ENCODE data around the gene CORIN. TPM values are rescaled to one million over a fixed set of nuclear protein-coding genes. Genes with fewer than 3 reads are reported as not detected.

The CORIN gene
- total and polyA plus RNA-seq, 11 donors: 5.6 to 130 (median 40.1) TPM

- Histone ChIP-seq H3K4me1 (peaks cover 0 to 6% (median 0%) of the 10 kb centered on the region in 12 donors), H3K9me3 (peaks cover 0 to 5% (median 0%) of the 10 kb centered on the region in 12 donors), H3K4me3 (no peak overlapping the region), H3K36me3 (no peaks in the 10 kb centered on the region), H3K27ac (peak overlapping the region in 1 of 12 donors; percentile 7), H3K27me3 (no peaks in the 10 kb centered on the region)
- intact Hi-C loops (cut with DNase I): no loop called here
- no peak for TF ChIP-seq POLR2A (IDR thresholded peaks at IDR 0.05)
- TF ChIP-seq CTCF (IDR thresholded peaks at IDR 0.05): no peak
- DNase-seq (no peak), ATAC-seq (peak in 2 of 4 donors; percentile 16 to 22)
- WGBS, 4 donors: 52 to 78% (median 70%) methylated on average over 2 to 3 of the region's 3 CpGs
Observed at GRCh38 chr4:47801481-47802002, 36.3 kb downstream of the CORIN start.

GRCh38 chr4:47798165-47798564, 39.7 kb downstream of the CORIN start:
- no peak for ATAC-seq
- Histone ChIP-seq H3K27me3 (no peaks in the 10 kb centered on the region), H3K9me3 (peaks cover 0 to 3% (median 0%) of the 10 kb centered on the region in 12 donors), H3K4me3 (no peak overlapping the region), H3K27ac (no peak overlapping the region), H3K36me3 (no peaks in the 10 kb centered on the region), H3K4me1 (peaks cover 0 to 6% (median 0%) of the 10 kb centered on the region in 12 donors)
- WGBS, 4 donors: 35 to 38% (median 37%) methylated on average over 3 of the region's 3 CpGs
- no peak for DNase-seq
- TF ChIP-seq CTCF (IDR thresholded peaks at IDR 0.05) (no peak), POLR2A (IDR thresholded peaks at IDR 0.05) (no peak)
- intact Hi-C loops (cut with DNase I): no loop called here

- no peak for TF ChIP-seq CTCF (IDR thresholded peaks at IDR 0.05)
- no peak for TF ChIP-seq POLR2A (IDR thresholded peaks at IDR 0.05)
- Histone ChIP-seq H3K4me3 (no peak overlapping the region), H3K4me1 (peaks cover 0 to 11% (median 0%) of the 10 kb centered on the region in 12 donors), H3K27ac (no peak overlapping the region), H3K36me3 (no peaks in the 10 kb centered on the region), H3K27me3 (no peaks in the 10 kb centered on the region), H3K9me3 (no peaks in the 10 kb centered on the region)
- ATAC-seq: no peak
- DNase-seq: no peak
- WGBS, 4 donors: 61 to 71% (median 64%) methylated on average over 2 of the region's 2 CpGs
- intact Hi-C loops (cut with DNase I): no loop called here
Observed at GRCh38 chr4:47791965-47792364, 45.9 kb downstream of the CORIN start.

- Histone ChIP-seq H3K27ac (no peak overlapping the region), H3K9me3 (no peaks in the 10 kb centered on the region), H3K36me3 (no peaks in the 10 kb centered on the region), H3K4me1 (peaks cover 0 to 11% (median 0%) of the 10 kb centered on the region in 12 donors), H3K27me3 (no peaks in the 10 kb centered on the region), H3K4me3 (no peak overlapping the region)
- TF ChIP-seq CTCF (IDR thresholded peaks at IDR 0.05) (no peak), POLR2A (IDR thresholded peaks at IDR 0.05) (no peak)
- DNase-seq (no peak), ATAC-seq (no peak)
- intact Hi-C loops (cut with DNase I): no loop called here
- WGBS, 4 donors: 89 to 94% (median 90%) methylated on average over 8 of the region's 8 CpGs
Observed at GRCh38 chr4:47790105-47790504, 47.8 kb downstream of the CORIN start.
